SU-DHL-6 (cell line): ENCODE data around the gene ERBB4.

Experiments
- H2AFZ ChIP-seq: fragments of 200-600 bp; sonication (generic); 2 replicates; pipeline ENCODE4 v1.6.1; 2014; ENCODE audit warnings: low read depth, mild to moderate bottlenecking, moderate library complexity, mixed read lengths, antibody characterized with exemption, low read length; ENCODE audit not compliant: severe bottlenecking
- H3F3A ChIP-seq: fragments of 200-600 bp; shearing (Covaris generic); 2 replicates; pipeline ENCODE4 v1.6.0; 2016; ENCODE audit warnings: antibody characterized with exemption, mild to moderate bottlenecking; ENCODE audit not compliant: insufficient read depth
- H3K27ac ChIP-seq: fragments of 200-600 bp; sonication (generic); 2 replicates; pipeline ENCODE4 v1.5.1; 2016; ENCODE audit warnings: low read depth, mild to moderate bottlenecking, low read length, moderate library complexity, mixed read lengths
- H3K27me3 ChIP-seq: fragments of 200-600 bp; sonication (generic), shearing (Covaris generic); 2 replicates; pipeline ENCODE4 v1.6.0; 2014; ENCODE audit warnings: mild to moderate bottlenecking, low read length
- H3K36me3 ChIP-seq: fragments of 200-600 bp; sonication (generic); 2 replicates; pipeline ENCODE4 v1.6.1; 2014; ENCODE audit warnings: mild to moderate bottlenecking, low read length, mixed read lengths
- H3K4me2 ChIP-seq: fragments of 300-600, 200-600 bp; shearing (Covaris generic), sonication (generic); 2 replicates; pipeline ENCODE4 v1.6.0; 2014; ENCODE audit warnings: low read length, low read depth, mild to moderate bottlenecking; ENCODE audit not compliant: poor library complexity, severe bottlenecking
- H3K4me3 ChIP-seq: fragments of 200-600 bp; sonication (generic); 2 replicates; pipeline ENCODE4 v1.5.1; 2014; ENCODE audit warnings: antibody characterized with exemption, low read length, mild to moderate bottlenecking, mixed read lengths; ENCODE audit not compliant: insufficient read depth, poor library complexity, severe bottlenecking
- H3K79me2 ChIP-seq: fragments of 200-600 bp; sonication (generic); 2 replicates; pipeline ENCODE4 v1.6.1; 2014; ENCODE audit warnings: mild to moderate bottlenecking, low read length, moderate library complexity; ENCODE audit not compliant: insufficient read depth
- H3K9ac ChIP-seq: fragments of 200-600 bp; sonication (generic); 2 replicates; pipeline ENCODE4 v1.7.0; 2014; ENCODE audit warnings: mild to moderate bottlenecking, low read length
- H3K9me2 ChIP-seq: fragments of 200-600 bp; sonication (generic); replicated peaks from 2 replicates; pipeline ENCODE4 v1.6.1; 2014; ENCODE audit warnings: low read length; ENCODE audit not compliant: insufficient read depth
- H3K9me3 ChIP-seq: fragments of 200-600 bp; sonication (generic); 2 replicates; pipeline ENCODE4 v1.6.1; 2014; ENCODE audit warnings: low read length, mixed read lengths; ENCODE audit not compliant: insufficient read depth
- H4K20me1 ChIP-seq: fragments of 200-600 bp; sonication (generic); 2 replicates; pipeline ENCODE4 v1.6.1; 2014; ENCODE audit warnings: low read depth, mild to moderate bottlenecking, antibody characterized with exemption, low read length, moderate library complexity, mixed read lengths
- EZH2phosphoT487 ChIP-seq: fragments of 200-600 bp; sonication (generic), shearing (Covaris generic); conservative IDR thresholded peaks from 2 replicates; pipeline ENCODE4 v1.6.1; 2018; ENCODE audit warnings: mild to moderate bottlenecking, antibody characterized with exemption, low read length, moderate library complexity, mixed read lengths
- TF ChIP-seq, protein P1 (sequence below): fragments of 200-600 bp; sonication (generic); IDR thresholded peaks from one replicate; pipeline ENCODE4 v1.5.1; 2017; ENCODE audit warnings: antibody characterized with exemption, mild to moderate bottlenecking, low read length, moderate library complexity; ENCODE audit not compliant: insufficient read depth, poor library complexity, severe bottlenecking

ERBB4 gene

DNA sequence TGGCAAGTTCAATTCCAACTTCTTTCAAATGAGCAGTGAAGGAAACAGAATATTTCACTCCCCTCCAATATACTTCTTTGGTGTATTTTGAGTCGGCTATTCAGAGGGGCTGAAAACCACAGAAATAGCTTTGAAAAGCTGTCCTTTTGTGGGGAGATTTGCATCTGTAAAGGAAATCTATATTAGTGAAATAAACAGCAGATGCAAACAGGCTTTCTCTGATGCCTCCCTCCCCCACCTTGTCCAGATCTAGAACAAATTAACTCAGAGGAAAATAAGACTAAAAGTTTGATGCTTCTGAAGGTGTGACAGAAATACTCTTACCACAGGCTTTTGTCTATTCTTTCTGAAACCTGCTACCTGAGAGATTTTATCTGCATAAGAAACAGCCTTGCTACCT is 1173.7 kb downstream of the ERBB4 start:
- Histone ChIP-seq H3K4me2 (peak overlapping the region; percentile 32), H3K27ac (peak overlapping the region; percentile 69), H2AFZ (no peak overlapping the region)

DNA sequence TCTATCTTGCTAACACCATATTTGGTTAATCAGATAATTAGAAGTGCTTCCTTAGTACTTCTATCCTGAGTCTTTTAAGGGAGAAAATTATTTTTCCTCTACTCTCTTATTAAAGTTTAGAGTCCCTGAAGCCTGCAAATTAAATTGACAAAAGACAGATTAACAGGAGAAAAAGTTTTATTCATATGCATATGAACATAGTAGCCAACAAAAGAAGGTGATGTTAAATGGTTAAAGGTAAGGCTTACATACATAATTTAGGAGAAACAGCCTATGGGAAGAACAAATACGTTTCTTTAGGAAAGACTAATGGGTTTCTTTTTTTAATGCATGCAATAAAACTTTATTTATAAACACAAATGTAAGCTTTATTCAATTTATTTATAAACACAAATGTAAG is 1177.2 kb downstream of the ERBB4 start:
- no peaks in the 10 kb centered on the region for H3K36me3 ChIP-seq
- no peak for TF ChIP-seq EZH2phosphoT487
- TF ChIP-seq, protein P1, sequence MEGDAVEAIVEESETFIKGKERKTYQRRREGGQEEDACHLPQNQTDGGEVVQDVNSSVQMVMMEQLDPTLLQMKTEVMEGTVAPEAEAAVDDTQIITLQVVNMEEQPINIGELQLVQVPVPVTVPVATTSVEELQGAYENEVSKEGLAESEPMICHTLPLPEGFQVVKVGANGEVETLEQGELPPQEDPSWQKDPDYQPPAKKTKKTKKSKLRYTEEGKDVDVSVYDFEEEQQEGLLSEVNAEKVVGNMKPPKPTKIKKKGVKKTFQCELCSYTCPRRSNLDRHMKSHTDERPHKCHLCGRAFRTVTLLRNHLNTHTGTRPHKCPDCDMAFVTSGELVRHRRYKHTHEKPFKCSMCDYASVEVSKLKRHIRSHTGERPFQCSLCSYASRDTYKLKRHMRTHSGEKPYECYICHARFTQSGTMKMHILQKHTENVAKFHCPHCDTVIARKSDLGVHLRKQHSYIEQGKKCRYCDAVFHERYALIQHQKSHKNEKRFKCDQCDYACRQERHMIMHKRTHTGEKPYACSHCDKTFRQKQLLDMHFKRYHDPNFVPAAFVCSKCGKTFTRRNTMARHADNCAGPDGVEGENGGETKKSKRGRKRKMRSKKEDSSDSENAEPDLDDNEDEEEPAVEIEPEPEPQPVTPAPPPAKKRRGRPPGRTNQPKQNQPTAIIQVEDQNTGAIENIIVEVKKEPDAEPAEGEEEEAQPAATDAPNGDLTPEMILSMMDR = no peak
- no peaks in the 10 kb centered on the region for H3K9me3 ChIP-seq
- no peaks in the 10 kb centered on the region for H3K9me2 ChIP-seq
- H3F3A ChIP-seq = no peaks in the 10 kb centered on the region
- no peak overlapping the region for H3K4me3 ChIP-seq
- no peaks in the 10 kb centered on the region for H4K20me1 ChIP-seq
- no peak overlapping the region for H2AFZ ChIP-seq
- H3K27me3 ChIP-seq = no peaks in the 10 kb centered on the region
- H3K27ac ChIP-seq = no peak overlapping the region
- no peak overlapping the region for H3K4me2 ChIP-seq
- no peak overlapping the region for H3K9ac ChIP-seq
- no peaks in the 10 kb centered on the region for H3K79me2 ChIP-seq

More for the DNA sequence above, 1173.7 kb downstream of the ERBB4 start:
- Histone ChIP-seq H3K36me3 (no peaks in the 10 kb centered on the region), H3K9me2 (no peaks in the 10 kb centered on the region), H3K4me3 (no peak overlapping the region), H3K9ac (no peak overlapping the region), H4K20me1 (no peaks in the 10 kb centered on the region), H3K27me3 (no peaks in the 10 kb centered on the region), H3K79me2 (no peaks in the 10 kb centered on the region), H3K9me3 (no peaks in the 10 kb centered on the region), H3F3A (no peaks in the 10 kb centered on the region)
- TF ChIP-seq EZH2phosphoT487 = no peak
- TF ChIP-seq, protein P1 = no peak

DNA sequence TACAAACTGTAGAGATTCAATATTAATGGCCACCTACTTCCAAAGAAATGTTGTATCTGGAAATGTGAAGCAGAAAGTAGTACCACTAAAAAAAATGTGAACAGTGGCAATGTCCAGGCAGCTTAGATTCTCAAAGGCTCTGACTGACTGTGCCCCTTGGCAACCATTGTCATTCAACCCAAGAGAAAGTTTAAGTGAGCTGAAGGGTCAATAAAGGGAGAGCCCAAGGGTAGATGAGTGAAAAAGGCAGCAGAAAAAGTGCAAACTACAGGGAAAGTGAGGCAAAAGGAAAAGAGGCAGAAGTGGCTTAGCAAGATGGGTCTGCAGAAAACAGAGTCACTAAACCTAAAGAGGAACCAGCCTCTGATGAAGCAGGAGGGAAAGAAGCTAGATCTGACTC is 1179.3 kb downstream of the ERBB4 start:
- Histone ChIP-seq H3K9me2 (no peaks in the 10 kb centered on the region), H3K9ac (no peak overlapping the region), H3K27ac (no peak overlapping the region), H3K9me3 (no peaks in the 10 kb centered on the region), H3F3A (no peaks in the 10 kb centered on the region), H3K79me2 (no peaks in the 10 kb centered on the region), H3K27me3 (no peaks in the 10 kb centered on the region), H3K4me3 (no peak overlapping the region), H3K36me3 (no peaks in the 10 kb centered on the region), H2AFZ (no peak overlapping the region), H4K20me1 (no peaks in the 10 kb centered on the region), H3K4me2 (no peak overlapping the region)
- TF ChIP-seq, protein P1 = no peak
- TF ChIP-seq EZH2phosphoT487 = no peak

DNA sequence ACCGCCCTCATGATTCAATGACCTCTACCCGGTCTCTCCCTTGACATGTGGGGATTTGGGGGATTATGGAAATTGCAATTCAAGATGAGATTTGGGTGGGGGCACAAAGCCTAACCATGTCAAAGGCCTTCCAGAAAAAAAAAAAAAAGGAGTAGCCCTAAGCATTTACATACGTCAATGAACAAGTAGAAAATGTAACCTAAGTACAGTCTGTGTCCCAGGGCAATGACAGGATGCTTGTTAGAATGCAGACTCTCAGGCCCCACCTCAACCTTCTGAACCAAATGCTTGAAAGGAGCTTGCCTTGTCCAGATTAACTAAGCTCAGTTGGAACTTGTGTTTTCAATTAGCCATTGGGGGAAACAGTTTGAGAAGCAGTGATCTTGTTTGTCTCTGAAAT is 1180.1 kb downstream of the ERBB4 start:
- no peak overlapping the region for H2AFZ ChIP-seq
- H3K4me3 ChIP-seq = no peak overlapping the region
- H3K9me3 ChIP-seq = no peaks in the 10 kb centered on the region
- no peaks in the 10 kb centered on the region for H3K27me3 ChIP-seq
- H3K79me2 ChIP-seq = no peaks in the 10 kb centered on the region
- no peak overlapping the region for H3K4me2 ChIP-seq
- H4K20me1 ChIP-seq = no peaks in the 10 kb centered on the region
- no peaks in the 10 kb centered on the region for H3K9me2 ChIP-seq
- no peak overlapping the region for H3K27ac ChIP-seq
- no peaks in the 10 kb centered on the region for H3K36me3 ChIP-seq
- no peaks in the 10 kb centered on the region for H3F3A ChIP-seq
- TF ChIP-seq, protein P1 = no peak
- no peak for TF ChIP-seq EZH2phosphoT487
- no peak overlapping the region for H3K9ac ChIP-seq
